ENCODE results near the gene CPAMD8.
A peak's percentile ranks its signal among the peaks of the same experiment; 100 is the strongest.
"Not testable (repeated sequence)": the region's sequence is repeated elsewhere in the genome, so short reads cannot be mapped to it uniquely, and the experiment has no call there.

Gene CPAMD8

GRCh38 chr19:17001603-17002183 is 24.9 kb downstream of the CPAMD8 start:
- no peak for DNase-seq (ENCODE audit: low spot score)

DNA sequence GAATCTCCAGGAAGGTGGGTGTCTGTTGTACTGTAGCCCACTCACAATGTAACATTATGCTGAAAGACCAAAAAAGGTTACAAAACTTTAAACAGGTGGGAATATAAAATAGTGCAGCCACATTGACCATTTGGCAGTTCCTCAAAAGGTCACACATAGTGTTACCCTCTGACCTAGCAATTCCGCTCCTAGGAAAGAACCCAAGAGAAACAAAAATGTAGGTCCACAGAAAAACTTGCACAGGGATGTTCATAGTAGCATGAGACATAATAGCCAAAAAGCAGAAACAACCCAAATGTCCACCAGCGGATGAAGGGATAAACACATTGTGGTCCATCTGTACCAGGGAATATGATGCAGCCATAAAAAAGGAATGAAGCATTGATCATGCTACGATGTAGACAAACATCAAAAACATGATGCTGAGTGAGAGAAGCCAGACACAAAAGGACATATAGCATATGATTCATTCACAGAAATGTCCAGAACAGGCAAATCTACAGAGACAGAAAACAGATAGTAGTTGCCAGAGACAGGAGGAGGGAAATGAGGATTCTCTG is 27.9 kb downstream of the CPAMD8 start:
- no peak for DNase-seq (ENCODE audit: low spot score)

DNA sequence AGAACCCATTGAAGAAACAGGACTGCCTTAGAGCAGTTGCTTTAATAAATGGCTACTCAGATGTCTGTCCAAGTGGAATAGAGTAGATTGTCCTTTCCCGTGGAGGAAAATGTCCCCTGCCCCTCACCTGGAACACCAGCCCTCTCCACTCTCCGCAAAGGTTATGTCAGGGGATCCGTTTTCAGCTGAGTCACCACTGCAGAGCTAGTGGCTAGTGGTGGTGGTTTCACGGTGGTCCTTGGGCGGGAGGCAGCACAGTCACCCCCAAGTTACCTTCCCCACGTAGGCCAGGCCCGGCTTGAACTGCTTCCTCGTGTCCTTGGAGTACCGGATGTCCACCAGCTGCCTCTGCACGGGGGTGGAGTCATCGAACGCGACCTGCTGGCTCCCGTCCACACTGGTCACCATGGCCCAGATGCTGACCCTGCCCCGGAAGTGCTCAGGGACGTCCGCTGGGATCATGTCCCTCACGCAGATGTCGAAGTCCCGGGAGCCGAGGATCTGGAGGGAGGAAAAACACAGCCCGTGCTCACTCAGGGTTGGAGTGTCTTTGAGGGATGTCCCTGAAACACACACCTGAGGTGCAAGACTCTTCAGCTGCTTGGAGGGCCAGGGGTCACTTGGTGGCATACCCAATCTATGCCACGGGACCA is 29.6 kb downstream of the CPAMD8 start:
- not testable (repeated sequence) for DNase-seq (ENCODE audit: low spot score)

DNA sequence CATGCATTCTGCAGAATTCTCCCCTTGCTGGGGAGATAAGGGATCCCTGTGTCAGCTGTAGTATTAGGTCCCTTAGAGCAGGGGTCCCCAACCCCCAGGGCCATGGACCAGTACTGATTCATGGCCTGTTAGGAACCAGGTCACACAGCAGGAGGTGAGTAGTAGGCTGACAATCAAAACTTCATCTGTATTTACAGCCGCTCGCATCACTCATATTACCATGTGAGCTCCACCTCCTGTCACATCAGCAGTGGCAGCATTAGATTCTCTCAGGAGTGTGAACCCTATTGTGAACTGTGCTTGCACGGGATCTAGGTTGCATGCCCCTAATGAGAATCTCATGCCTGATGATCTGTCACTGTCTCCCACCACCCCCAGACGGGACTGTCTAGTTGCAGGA is 37.9 kb downstream of the CPAMD8 start:
- no peak for DNase-seq (ENCODE audit: low spot score)

DNA sequence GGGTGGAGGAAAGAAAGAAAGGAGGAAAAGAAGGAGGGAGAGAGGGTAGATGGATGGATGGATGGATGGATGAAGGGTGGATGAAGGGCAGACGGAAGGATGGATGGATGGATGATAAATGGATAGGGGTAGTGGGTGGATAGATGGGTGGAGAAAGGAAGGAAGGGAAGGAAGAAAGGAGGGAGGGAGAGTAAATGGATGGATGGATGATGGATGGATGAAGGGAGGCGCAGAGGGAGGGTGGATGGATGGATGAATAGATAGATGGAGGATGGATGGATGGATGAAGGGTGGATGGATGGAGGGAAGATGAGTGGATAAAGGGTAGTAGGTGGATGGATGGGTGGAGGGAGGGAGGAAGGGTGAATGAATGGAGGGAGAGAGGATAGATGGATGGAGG is 41.2 kb downstream of the CPAMD8 start:
- no peak for DNase-seq (ENCODE audit: low spot score)

DNA sequence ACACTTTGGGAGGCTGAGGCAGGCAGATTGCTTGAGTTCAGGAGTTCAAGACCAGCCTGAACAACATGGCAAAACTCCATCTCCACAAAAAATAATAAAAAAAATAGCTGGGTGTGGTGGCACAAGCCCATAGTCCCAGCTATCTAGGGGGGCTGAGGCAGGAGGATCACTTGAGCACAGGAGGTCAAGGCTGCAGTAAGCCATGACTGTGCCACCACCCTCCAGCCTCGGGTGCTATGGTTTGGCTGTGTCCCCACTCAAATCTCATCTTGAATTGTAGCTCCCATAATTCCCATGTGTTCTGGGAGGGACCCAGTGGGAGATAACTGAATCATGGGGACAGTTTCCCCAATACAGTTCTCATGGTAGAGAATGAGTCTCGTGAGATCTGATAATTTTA is 44.0 kb downstream of the CPAMD8 start:
- not testable (repeated sequence) for DNase-seq (ENCODE audit: low spot score)

GRCh38 chr19:16978839-16979802 is 47.5 kb downstream of the CPAMD8 start:
- DNase-seq (ENCODE audit: low spot score) = no peak

GRCh38 chr19:16978156-16978555 is 48.5 kb downstream of the CPAMD8 start:
- no peak for DNase-seq (ENCODE audit: low spot score)

GRCh38 chr19:16977306-16977705 is 49.3 kb downstream of the CPAMD8 start:
- DNase-seq (ENCODE audit: low spot score) = no peak

GRCh38 chr19:16976446-16976845 is 50.2 kb downstream of the CPAMD8 start:
- DNase-seq (ENCODE audit: low spot score) = no peak

DNA sequence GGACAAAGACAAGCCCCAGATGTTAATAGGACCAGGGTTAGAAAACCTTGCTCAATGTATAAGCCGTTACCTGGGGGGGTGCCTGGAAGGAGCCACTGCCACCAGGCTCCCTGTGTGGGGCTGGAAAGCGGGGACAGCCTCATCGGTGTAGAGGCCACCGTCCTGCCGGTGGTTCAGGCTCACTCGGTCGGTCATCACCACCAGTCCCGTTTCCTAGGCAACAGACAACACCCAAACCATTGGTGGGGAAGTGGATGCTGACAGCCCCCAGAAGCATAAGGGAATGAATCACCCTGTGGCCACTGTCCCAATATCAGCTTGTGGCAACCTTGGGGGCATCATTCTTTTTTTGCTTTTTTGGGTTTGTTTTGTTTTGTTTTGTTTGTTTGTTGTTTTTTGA is 55.8 kb downstream of the CPAMD8 start:
- DNase-seq (ENCODE audit: low spot score) = no peak

- no peak for DNase-seq (ENCODE audit: low spot score)
These were observed 57.5 kb downstream of the CPAMD8 start for GRCh38 chr19:16969135-16969534.

DNA sequence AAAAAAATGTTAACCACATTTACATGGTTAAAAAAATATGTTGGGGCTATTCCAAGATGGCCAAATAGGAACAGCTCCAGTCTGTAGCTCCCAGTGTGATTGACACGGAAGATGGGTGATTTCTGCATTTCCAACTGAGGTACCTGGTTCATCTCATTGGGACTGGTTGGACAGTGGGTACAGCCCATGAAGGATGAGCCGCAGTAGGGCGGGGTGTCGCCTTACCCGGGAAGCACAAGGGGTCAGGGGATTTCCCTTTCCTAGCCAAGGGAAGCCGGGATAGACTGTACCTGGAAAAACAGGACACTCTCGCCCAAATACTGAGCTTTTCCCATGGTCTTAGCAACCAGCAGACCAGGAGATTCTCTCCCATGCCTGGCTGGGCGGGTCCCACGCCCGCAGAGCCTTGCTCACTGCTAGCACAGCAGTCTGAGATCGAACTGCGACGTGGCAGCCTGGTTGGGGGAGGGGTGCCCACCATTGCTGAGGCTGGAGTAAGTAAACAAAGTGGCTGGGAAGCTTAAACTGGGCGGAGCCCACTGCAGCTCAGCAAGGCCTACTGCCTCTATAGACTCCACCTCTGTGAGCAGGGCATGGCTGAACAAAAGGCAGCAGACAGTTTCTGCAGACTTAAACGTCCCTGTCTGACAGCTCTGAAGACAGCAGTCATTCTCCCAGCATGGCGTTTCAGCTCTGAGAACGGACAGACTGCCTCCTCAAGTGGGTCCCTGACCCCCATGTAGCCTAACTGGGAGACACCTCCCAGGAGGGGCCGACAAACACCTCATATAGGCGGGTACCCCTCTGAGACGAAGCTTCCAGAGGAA is 65.4 kb downstream of the CPAMD8 start:
- DNase-seq (ENCODE audit: low spot score) = not testable (repeated sequence)

- DNase-seq (ENCODE audit: low spot score) = not testable (repeated sequence)
These were observed 68.3 kb downstream of the CPAMD8 start for GRCh38 chr19:16958277-16958676.

DNA sequence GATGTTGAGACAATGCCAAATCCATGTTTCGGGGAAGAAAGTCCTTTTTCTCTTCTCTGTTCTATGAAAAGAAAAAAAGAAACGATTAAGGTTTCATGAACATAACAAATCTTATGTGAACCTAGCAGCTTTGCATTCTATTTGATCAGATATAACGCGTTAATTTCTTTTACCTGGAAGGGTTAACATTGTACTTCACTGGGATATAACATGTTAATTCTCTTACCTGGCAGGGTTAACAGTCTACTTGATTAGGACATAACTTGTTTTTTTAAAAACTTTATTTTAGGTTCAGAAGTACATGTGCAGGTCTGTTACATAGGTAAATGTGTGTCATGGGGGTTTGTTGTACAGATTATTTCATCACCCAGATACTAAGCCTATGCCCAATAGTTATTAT is 68.8 kb downstream of the CPAMD8 start:
- DNase-seq (ENCODE audit: low spot score) = no peak

DNA sequence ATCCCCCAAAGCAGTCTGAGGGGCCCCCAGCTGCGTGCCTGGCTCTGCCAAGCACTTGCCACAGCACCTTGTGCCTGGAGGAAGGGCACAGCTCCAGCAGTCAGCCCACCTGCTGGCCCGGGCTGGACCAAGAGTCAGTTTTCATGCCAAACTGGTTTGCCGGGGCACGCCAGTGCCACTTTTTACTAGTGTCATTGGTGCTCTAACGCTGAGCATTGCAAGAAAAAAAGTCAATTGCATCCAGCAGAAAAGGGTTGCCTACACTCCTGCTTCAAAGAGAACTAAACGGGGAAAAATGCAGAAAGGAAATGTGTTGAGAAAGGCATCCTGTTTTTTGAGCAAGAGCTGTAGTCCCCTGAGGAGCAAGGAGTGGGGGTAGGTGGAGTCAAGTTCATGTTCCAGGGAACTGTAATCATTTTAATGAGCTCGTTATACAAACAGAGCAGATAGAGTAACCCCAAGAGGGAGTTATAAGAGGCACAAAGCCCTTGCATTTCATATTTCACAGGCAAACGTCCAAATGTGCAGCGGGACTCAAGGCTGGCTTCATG is 69.4 kb downstream of the CPAMD8 start:
- no peak for DNase-seq (ENCODE audit: low spot score)

DNA sequence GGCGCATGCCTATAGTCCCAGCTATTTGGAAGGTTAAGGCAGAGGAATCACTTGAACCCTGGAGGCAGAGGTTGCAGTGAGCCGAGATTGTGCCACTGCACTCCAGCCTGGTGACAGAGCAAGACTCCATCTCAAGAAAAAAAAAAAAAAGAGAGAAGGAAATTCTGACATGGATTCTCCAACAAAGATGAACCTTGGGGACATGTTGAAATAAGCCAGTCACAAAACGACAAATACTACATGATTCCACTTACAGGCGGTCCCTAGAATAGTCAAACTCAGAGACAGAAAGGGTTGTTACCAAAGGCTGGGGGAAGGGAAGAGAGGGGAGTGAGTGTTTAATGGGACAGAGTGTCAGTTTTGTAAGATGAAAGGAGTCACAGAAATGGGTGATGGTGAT is 71.4 kb downstream of the CPAMD8 start:
- no peak for DNase-seq (ENCODE audit: low spot score)

- DNase-seq (ENCODE audit: low spot score) = no peak
These were observed 74.6 kb downstream of the CPAMD8 start for GRCh38 chr19:16952046-16952445.

DNA sequence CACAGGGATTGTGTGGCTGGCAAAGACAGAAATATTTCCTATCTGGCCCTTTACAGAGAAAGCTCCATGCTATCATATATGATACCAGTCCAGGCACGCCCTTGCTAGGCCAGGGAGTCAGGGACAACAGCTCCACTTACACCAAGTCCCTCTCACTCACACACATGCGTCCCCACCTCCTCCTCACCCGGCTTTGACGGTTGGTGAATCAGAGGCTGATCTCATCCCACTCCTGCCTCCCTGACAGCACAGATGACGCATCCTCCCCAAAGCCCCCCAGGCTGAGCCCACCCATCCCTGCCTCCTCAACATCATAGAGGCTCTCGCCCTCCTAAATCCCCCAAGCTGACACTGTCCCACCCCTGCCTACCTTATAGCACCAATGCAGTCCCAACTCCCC is 75.1 kb downstream of the CPAMD8 start:
- DNase-seq (ENCODE audit: low spot score) = peak; percentile 2

GRCh38 chr19:16949496-16950023 is 77.0 kb downstream of the CPAMD8 start:
- no peak for DNase-seq (ENCODE audit: low spot score)

Data from kidney tubule cell (primary cell).